Esophagus squamous epithelium (tissue), 4 donors: Measurements from ENCODE around the gene EEF1E1.

Experiments used
- CTCF ChIP-seq, 6 experiments: fragments of 450-650 bp in 4 of 6; fragments of 200-600 bp in 2 of 6; sonication (generic) in 2 of 6; IDR thresholded peaks; one replicate each; pipeline ENCODE4 v1.5.1; 2016 to 2019; ENCODE audit warnings: antibody characterized with exemption in 6 of 6, mild to moderate bottlenecking in 4 of 6, moderate library complexity in 4 of 6
- POLR2A ChIP-seq, 4 donors: fragments of 450-650 bp; IDR thresholded peaks; one replicate each; pipeline ENCODE4 v1.6.1; 2017; ENCODE audit warnings: antibody characterized with exemption in 4 of 4, mild to moderate bottlenecking in 4 of 4, moderate library complexity in 3 of 4

GRCh38 chr6:8041913-8042583 is 60.3 kb downstream of the EEF1E1 start:
- no peak for TF ChIP-seq CTCF (IDR thresholded peaks at IDR 0.05)
- TF ChIP-seq POLR2A (IDR thresholded peaks at IDR 0.05): no peak
